Raji (cell line): ENCODE data around the gene ACAP2.
A peak's percentile ranks its signal among the peaks of the same experiment; 100 is the strongest.

Experiments
- POLR2A ChIP-seq: IDR thresholded peaks from 2 replicates; pipeline ENCODE4 v1.6.1; 2011; ENCODE audit warnings: low read depth, low read length, control low read depth; ENCODE audit not compliant: insufficient read depth

ACAP2 gene, protein sequence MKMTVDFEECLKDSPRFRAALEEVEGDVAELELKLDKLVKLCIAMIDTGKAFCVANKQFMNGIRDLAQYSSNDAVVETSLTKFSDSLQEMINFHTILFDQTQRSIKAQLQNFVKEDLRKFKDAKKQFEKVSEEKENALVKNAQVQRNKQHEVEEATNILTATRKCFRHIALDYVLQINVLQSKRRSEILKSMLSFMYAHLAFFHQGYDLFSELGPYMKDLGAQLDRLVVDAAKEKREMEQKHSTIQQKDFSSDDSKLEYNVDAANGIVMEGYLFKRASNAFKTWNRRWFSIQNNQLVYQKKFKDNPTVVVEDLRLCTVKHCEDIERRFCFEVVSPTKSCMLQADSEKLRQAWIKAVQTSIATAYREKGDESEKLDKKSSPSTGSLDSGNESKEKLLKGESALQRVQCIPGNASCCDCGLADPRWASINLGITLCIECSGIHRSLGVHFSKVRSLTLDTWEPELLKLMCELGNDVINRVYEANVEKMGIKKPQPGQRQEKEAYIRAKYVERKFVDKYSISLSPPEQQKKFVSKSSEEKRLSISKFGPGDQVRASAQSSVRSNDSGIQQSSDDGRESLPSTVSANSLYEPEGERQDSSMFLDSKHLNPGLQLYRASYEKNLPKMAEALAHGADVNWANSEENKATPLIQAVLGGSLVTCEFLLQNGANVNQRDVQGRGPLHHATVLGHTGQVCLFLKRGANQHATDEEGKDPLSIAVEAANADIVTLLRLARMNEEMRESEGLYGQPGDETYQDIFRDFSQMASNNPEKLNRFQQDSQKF

GRCh38 chr3:195442573-195443390 lies at the start of gene ACAP2:
TSS of gene ACAP2 (minus strand) at chr3:195443020. CDS start at chr3:195442847, 173 bp downstream.
- peak; percentile 89 for TF ChIP-seq POLR2A

DNA sequence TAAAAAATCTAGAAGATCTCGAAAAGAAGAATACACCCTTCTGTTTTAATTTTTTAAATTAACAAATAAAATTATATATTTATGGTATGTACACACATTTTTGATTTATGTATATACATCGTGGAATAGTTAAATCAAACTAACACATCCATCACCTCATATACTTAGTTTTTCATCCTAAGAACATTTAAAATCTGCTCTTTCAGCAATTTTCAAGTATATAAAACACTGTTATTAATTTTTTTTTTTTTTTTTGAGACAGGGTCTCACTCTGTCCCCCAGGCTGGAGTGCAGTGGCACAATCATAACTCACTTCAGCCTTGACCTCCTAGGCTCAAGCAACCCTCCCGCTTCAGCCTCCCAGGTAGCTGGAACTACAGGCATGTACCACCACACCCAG lies 32.8 kb upstream of the ACAP2 start:
- no peak for TF ChIP-seq POLR2A

- TF ChIP-seq POLR2A, result no peak
Observed at GRCh38 chr3:195468841-195469240, 26.0 kb upstream of the ACAP2 start.

GRCh38 chr3:195468391-195468776 lies 25.6 kb upstream of the ACAP2 start:
- TF ChIP-seq POLR2A, result no peak

DNA sequence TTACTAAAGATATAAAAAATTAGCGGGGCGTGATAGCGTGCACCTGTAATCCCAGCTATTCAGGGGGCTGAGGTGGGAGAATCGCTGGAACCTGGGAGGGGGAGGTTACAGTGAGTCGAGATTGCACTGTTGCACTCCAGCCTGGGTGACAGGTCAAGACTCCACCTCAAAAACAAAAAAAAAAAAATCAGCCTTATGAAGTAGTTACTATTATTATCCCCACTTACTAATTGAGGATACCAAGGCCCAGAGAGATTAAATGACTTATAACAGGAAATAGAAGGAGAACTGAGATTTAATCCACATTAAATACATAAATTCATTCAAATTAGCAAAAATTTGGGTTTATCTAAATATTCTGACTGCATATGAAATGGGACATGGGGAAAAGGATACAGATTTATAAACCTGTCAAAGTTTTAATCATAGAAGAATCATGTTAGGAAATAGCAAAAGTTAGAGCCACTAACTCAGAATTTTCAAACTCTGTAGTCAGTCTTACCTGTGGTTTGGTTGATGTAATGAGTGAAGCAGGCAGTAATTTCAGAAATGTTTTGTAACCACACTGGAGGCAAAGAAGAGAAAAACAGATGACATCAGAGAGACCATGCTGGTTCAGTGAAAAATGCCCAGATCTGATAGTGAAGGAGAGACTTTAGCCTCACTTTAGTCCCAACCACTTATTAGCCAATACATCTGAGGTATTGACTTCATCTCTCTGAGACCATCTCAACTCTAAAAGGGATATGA lies 25.0 kb upstream of the ACAP2 start:
- TF ChIP-seq POLR2A, result no peak

- TF ChIP-seq POLR2A, result no peak
Observed at GRCh38 chr3:195466251-195466650, 23.4 kb upstream of the ACAP2 start.

- TF ChIP-seq POLR2A, result no peak
Observed at GRCh38 chr3:195462308-195462610, 19.4 kb upstream of the ACAP2 start.

DNA sequence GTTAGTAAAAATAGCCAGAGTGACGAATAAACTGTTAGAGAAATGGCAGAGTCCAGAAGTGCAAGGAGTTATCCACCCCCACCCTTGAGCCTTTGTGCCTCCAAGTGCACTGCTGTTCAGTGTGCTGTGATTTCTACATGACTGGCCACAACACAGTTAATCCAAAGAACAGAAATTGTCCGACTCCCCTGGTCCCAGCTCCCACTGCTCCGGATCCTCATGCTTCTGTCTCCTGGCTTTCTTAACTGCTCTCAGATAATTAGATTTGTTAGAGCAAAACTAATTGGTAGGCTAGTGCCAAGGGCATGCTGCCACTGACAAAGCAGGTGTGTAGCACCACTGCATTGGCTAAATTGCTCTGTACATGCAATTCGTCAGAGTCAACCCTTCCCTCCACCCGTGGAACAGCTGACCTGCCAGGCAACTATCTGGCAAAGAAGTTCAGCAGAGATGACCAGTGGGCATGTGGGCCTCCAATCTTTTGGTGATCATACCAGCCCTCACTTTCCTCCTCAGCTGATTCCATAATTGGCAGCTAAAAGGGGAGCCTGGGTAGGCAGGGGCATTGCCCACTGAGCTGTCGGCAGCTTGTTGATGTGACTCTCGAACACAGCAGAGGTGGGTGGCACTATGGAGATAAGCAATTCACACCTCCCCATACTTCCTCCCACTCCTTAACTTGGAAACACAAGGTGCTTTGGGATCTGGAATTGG lies 18.9 kb upstream of the ACAP2 start:
- TF ChIP-seq POLR2A, result no peak

DNA sequence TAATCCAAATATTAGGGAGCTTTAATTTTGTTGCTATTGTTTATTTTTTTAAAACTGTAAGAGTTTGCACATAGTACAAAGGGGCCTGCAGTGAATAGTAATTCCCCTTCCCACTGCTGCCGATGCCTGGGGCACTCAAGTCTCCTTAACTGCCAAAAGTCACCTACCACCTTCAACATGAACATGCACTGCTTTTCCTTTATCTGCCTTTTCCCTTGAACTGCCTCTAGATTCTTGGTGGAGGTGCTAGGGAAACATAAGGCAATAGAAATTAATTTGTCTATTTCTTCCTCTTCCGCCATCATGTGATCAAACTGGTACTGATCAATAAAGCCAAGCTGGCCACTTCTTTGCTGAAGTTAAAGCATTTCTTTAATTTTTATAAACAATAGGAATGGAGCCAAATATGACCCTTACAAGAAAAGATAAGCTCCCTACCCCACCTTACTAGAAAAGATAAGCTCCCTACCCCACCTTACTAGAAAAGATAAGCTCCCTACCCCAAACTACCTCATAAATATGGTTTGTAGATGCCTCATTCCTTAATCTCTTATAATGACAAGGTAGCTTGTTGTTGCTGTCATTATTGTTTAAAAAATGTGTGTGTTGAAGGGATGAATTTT lies 17.4 kb upstream of the ACAP2 start:
- no peak for TF ChIP-seq POLR2A

DNA sequence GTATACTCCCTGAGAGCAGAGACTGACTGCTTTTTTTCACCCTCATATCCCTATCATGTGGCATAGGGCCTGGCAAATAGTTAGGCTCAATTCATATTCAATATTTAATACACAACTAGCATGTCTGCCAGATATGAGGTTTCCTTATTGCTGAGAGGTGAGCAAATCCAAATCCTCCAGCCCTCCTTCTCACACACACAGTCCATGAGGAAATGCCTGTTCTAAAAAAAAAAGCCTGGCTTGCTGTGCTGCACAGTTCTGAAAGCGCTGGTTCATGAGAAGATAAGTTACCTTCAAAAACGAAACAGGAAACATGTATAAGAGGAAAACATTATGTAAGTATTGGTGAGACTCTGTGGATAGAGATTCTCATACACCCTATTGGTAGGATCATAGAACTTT lies 15.5 kb upstream of the ACAP2 start:
- no peak for TF ChIP-seq POLR2A

GRCh38 chr3:195455789-195456188 lies 13.0 kb upstream of the ACAP2 start:
- no peak for TF ChIP-seq POLR2A

DNA sequence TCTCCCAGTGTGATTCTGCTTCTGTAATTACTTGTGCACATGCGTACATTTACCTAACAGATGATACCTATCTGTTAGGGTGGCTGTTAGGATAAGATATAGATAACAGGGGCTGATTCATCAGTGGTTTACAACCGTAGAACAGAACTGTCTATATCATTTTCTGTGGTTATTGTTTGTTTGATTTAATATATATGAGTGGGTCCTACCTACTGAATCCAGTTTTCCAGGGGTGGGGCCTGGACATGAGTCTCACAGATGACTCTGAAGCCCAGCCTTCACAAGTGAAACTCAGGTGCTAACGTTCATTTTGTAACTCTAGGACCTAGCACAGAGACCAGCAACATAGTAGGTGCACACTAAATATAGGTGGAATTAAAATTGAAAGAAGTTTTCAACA lies 10.4 kb upstream of the ACAP2 start:
- TF ChIP-seq POLR2A, result no peak

DNA sequence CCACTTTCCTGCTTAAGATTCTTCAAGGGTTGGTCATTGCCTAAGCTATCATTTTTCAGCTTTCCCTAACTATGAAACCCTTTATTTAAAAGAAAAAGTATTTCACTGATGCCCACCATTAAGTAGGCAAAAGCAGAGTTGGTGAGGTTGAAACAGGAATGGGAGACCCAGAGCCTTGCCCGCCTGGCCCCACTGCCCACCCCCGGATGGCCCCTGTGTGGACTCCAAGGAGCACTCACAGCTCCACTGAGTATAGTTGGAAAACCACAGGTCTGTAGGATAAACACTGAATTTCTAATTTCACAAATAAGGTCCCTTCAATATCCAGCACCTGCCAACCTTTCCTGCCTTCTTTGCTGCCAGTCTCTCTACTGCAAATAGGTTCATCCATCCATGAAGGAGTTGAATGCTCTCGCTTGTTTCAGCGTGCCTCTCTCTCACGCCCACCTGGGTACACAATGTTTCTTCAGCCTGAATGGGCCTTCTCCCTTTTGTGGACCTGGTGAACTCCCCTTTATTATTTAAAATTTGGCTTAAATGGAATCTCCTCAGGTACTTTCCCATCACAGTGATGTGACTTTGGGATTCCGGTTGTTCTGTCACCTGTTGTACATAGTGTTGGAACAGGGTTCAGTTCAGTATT lies 8.7 kb upstream of the ACAP2 start:
- no peak for TF ChIP-seq POLR2A
